ENCODE measurements around the gene NR4A1. TPM values are rescaled to one million over a fixed set of nuclear protein-coding genes. Genes with fewer than 3 reads are reported as not detected.

The NR4A1 gene
- total RNA-seq, 4 donors from 2014 or later = 31.7 to 297 (median 135) TPM

DNA sequence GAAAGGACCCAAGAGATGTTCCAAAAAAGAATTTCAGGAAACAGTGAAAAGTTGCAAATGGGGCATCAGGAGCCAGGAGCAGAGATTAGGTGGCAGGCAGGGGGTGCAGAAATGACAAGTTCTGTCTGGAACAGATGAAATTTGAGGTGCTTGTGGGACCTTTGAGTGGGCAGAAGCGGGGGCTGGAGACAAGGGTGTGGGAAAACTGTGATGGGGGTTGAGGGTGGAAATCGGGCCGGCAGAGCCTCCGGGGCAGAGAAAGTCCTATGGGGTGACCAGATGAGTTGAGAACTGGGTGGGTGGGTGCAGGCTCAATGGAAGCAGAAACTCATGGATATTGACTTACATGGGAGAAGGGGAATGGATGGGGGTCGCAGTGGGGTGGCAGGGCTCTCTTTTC lies 1.6 kb upstream of the NR4A1 start:
- no peaks in the 10 kb centered on the region for H3K9me3 ChIP-seq
- no peak overlapping the region for H3K4me3 ChIP-seq
- H3K27me3 ChIP-seq = no peaks in the 10 kb centered on the region
- no peak for TF ChIP-seq POLR2A (IDR thresholded peaks at IDR 0.05)
- TF ChIP-seq, protein P1, sequence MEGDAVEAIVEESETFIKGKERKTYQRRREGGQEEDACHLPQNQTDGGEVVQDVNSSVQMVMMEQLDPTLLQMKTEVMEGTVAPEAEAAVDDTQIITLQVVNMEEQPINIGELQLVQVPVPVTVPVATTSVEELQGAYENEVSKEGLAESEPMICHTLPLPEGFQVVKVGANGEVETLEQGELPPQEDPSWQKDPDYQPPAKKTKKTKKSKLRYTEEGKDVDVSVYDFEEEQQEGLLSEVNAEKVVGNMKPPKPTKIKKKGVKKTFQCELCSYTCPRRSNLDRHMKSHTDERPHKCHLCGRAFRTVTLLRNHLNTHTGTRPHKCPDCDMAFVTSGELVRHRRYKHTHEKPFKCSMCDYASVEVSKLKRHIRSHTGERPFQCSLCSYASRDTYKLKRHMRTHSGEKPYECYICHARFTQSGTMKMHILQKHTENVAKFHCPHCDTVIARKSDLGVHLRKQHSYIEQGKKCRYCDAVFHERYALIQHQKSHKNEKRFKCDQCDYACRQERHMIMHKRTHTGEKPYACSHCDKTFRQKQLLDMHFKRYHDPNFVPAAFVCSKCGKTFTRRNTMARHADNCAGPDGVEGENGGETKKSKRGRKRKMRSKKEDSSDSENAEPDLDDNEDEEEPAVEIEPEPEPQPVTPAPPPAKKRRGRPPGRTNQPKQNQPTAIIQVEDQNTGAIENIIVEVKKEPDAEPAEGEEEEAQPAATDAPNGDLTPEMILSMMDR (IDR thresholded peaks at IDR 0.05) = no peak
- no peaks in the 10 kb centered on the region for H3K36me3 ChIP-seq
- H3K4me1 ChIP-seq = peaks cover 12 to 20% of the 10 kb centered on the region in 2 donors
- intact Hi-C loops (cut with DNase I; ENCODE audit: low total_unique reads) = no loop called here
- no peak for DNase-seq
- peak overlapping the region; percentile 98 to 99 for H3K27ac ChIP-seq

DNA sequence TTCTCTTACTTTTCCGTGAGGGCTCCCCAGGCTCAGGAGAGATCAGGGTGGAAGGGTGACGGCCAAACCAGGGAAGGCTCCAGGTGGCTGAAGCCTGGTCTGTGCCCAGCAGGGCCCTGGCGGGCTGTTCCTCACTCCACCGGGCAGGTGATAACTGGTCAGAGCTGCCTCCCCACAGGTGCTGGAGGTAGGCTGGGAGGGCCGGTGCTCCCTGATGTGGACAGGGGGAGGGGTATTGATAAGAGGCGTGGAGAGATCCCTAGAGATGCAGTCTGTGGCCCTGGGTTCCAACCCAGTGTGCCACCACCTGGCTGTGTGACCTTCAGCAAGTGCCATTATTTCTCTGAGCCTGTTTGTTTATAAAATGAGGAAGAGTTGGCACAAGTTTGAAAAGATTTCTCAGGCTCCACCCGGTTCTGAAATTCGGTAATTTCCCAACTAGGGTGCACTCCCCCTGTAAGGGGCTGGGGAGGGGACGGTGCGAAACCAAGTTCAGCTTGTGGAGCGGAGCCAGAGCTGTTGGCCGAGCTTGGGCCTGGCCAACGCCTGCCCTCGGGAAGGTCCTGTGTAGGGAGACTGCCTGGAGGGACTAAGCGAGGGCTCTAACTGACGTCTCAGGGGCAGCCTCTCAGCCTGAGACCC lies 1.0 kb upstream of the NR4A1 start:
- no peaks in the 10 kb centered on the region for H3K9me3 ChIP-seq
- peaks cover 7 to 14% of the 10 kb centered on the region in 2 donors for H3K4me1 ChIP-seq
- no peak for TF ChIP-seq POLR2A (IDR thresholded peaks at IDR 0.05)
- TF ChIP-seq, protein P1 (IDR thresholded peaks at IDR 0.05) = no peak
- peak overlapping the region; percentile 48 to 73 for H3K4me3 ChIP-seq
- intact Hi-C loops (cut with DNase I; ENCODE audit: low total_unique reads) = no loop called here
- no peaks in the 10 kb centered on the region for H3K36me3 ChIP-seq
- DNase-seq = peak in 1 of 2 donors; percentile 73
- H3K27me3 ChIP-seq = no peaks in the 10 kb centered on the region
- peak overlapping the region; percentile 98 to 99 for H3K27ac ChIP-seq

GRCh38 chr12:52052468-52053186 lies 1.4 kb downstream of the NR4A1 start:
- peak in 1 of 2 donors; percentile 35 for DNase-seq
- Histone ChIP-seq H3K27me3 (no peaks in the 10 kb centered on the region), H3K4me1 (peaks cover 0 to 12% of the 10 kb centered on the region in 2 donors), H3K9me3 (no peaks in the 10 kb centered on the region), H3K27ac (peak overlapping the region; percentile 98 to 99), H3K4me3 (peak overlapping the region; percentile 73 to 74), H3K36me3 (no peaks in the 10 kb centered on the region)
- no peak for TF ChIP-seq POLR2A (IDR thresholded peaks at IDR 0.05)
- TF ChIP-seq, protein P1 (IDR thresholded peaks at IDR 0.05) = no peak
- intact Hi-C loops (cut with DNase I; ENCODE audit: low total_unique reads) = no loop called here

DNA sequence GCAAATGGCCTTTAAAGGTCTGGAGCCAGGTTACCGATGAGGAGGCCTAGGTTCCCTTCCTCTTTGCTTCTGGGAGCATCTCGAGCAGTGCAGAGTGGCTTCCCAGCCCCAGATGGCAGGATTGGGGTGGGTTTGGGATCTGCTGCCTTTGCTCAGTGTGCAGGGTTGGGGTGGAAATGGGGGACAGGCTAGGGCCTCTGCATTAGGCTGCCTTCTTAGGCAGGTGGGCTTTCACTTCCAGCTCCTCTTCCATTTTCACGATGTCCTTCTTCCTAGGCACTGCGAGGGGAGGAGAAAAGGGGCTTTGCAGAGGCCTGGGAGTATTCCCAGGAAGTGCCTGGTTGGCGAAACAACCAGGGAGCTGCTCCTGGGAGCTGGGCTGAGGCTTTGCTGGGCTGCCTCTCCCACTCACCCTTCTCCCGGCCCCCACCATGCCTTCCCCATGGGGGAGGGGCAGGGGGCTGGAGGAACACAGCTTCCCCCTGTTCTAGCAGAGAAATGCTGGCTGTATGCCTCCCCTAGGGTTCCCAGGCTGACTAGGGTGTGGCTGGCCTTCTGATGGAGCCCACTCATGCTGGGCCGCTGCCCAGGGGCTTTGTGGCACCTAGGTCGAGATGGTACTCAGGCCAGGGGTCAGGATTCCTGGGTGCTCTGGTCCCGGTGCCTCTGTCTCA lies 2.4 kb downstream of the NR4A1 start:
- peak in 1 of 2 donors; percentile 30 for DNase-seq
- Histone ChIP-seq H3K27me3 (no peaks in the 10 kb centered on the region), H3K9me3 (no peaks in the 10 kb centered on the region), H3K36me3 (no peaks in the 10 kb centered on the region), H3K27ac (peak overlapping the region; percentile 98 to 99), H3K4me3 (peak overlapping the region in 1 of 2 donors; percentile 73), H3K4me1 (peaks cover 0 to 12% of the 10 kb centered on the region in 2 donors)
- intact Hi-C loops (cut with DNase I; ENCODE audit: low total_unique reads) = no loop called here
- TF ChIP-seq POLR2A (IDR thresholded peaks at IDR 0.05) = no peak
- TF ChIP-seq, protein P1 (IDR thresholded peaks at IDR 0.05) = no peak
